Psoas muscle (tissue), 8 donors: ENCODE results near the gene POU3F3. TPM values are rescaled to one million over a fixed set of nuclear protein-coding genes. Genes with fewer than 3 reads are reported as not detected.

Source experiments
- ATAC-seq, 4 donors: fragments of 200-7000 bp; cut with Tn5 transposase; one replicate each; pipeline ENCODE4 v1.9.1; 2020; ENCODE audit warnings: moderate library complexity in 3 of 4, mild to moderate bottlenecking in 2 of 4
- DNase-seq, 2 donors: peaks; one replicate each; pipeline ENCODE4 v3.0.0-alpha.2; 2020
- H3K27ac ChIP-seq: fragments of 200-600 bp; one replicate; pipeline ENCODE4 v1.8.0; 2022
- H3K27me3 ChIP-seq, 3 donors: fragments of 200-600 bp in 1 of 3; one replicate each; pipeline versions ENCODE4 v1.6.1 to v1.8.0; 2013 to 2022; ENCODE audit warnings: low read length in 2 of 3, mild to moderate bottlenecking in 2 of 3, moderate library complexity in 1 of 3; ENCODE audit not compliant: insufficient read depth in 3 of 3
- H3K36me3 ChIP-seq, 2 donors: fragments of 200-600 bp in 1 of 2; one replicate each; pipeline versions ENCODE4 v1.6.1 to v1.8.0; 2013 to 2022; ENCODE audit warnings: low read depth in 1 of 2, mild to moderate bottlenecking in 1 of 2, moderate library complexity in 1 of 2; ENCODE audit not compliant: insufficient read depth in 1 of 2
- H3K4me1 ChIP-seq: fragments of 200-600 bp; one replicate; pipeline ENCODE4 v1.8.0; 2022
- H3K4me3 ChIP-seq: fragments of 200-600 bp; one replicate; pipeline ENCODE4 v1.8.0; 2022; ENCODE audit warnings: mild to moderate bottlenecking
- H3K9me3 ChIP-seq: fragments of 200-600 bp; one replicate; pipeline ENCODE4 v1.8.0; 2022
- CTCF ChIP-seq: fragments of 200-600 bp; IDR thresholded peaks from one replicate; pipeline ENCODE4 v1.8.0; 2022; ENCODE audit warnings: antibody characterized with exemption
- WGBS, 3 donors: extraction: QIAGEN DNeasy Blood & Tissue Kit; methylation state at CpG; one replicate each; pipeline versions ENCODE4 v1.1.6 to v1.1.7; 2013; 5-methylcytosine and 5-hydroxymethylcytosine counted together
- intact Hi-C, 2 donors: fragments of 100-400 bp; cut with DNase I; formaldehyde crosslinking; loops; one replicate each; pipeline versions ENCODE4 v1.11.0 to v1.14.2; 2022
- polyA plus RNA-seq, 3 donors: library from polyadenylated mRNA; stranded (reverse); fragments of 200-250 nt; gene quantifications; one replicate each; pipeline ENCODE4 v1.2.3, GENCODE V29; 2013
- total RNA-seq, 4 donors: library from RNA; stranded (reverse); fragmentation: NEBNext Ultra II Directional in 2 of 4; extraction: Animal tissue kit (Norgen Biotek cat#: 25700) in 2 of 4; gene quantifications; one replicate each; pipeline versions ENCODE4 v1.2.1 to v1.2.4, GENCODE V29; 2021 to 2023
- donor health status: healthy with polysubstance abuse.
- donor health status: DM: no; HTN: no; CAD: no; lungs with moderate emphysema.
- donor health status: Bipolar disorder and iron deficiency.
- donor health status: healthy.
- donor health status: DM: yes; HTN: yes; CAD: no.
- donor health status: DM: no; HTN: no; CAD: no.
- donor health status: DM: no; HTN: no; CAD: no.
- donor health status: DM: yes; HTN: yes; CAD: no.

POU3F3 gene
- total and polyA plus RNA-seq, 7 donors: 0.01 TPM; not detected in 6

GRCh38 chr2:104878863-104879512, 25.1 kb downstream of the POU3F3 start:
- no peak for DNase-seq
- H3K4me3 ChIP-seq: no peak overlapping the region
- H3K27ac ChIP-seq: no peak overlapping the region
- 47 to 49% (median 48%) methylated on average over 11 of the region's 11 CpGs for WGBS, 3 donors
- ATAC-seq: no peak
- no peaks in the 10 kb centered on the region for H3K4me1 ChIP-seq
- peaks cover 0 to 51% (median 5%) of the 10 kb centered on the region in 3 donors for H3K27me3 ChIP-seq
- intact Hi-C loops: loop anchor here (10.0 kb wide), 1 partner anchor 1714 kb away; no protein-coding TSS in a partner anchor
- H3K36me3 ChIP-seq: no peaks in the 10 kb centered on the region
- TF ChIP-seq CTCF: no peak
- H3K9me3 ChIP-seq: no peaks in the 10 kb centered on the region

GRCh38 chr2:104880076-104880475, 26.2 kb downstream of the POU3F3 start:
- DNase-seq (no peak), ATAC-seq (no peak)
- 25 to 35% (median 26%) methylated on average over 6 of the region's 6 CpGs for WGBS, 3 donors
- Histone ChIP-seq H3K27me3 (peaks cover 0 to 59% (median 8%) of the 10 kb centered on the region in 3 donors), H3K4me3 (no peak overlapping the region), H3K4me1 (no peaks in the 10 kb centered on the region), H3K9me3 (no peaks in the 10 kb centered on the region), H3K27ac (no peak overlapping the region), H3K36me3 (no peaks in the 10 kb centered on the region)
- intact Hi-C loops: no loop called here
- no peak for TF ChIP-seq CTCF

- no peak for DNase-seq
- intact Hi-C loops: no loop called here
These were observed 29.4 kb downstream of the POU3F3 start for GRCh38 chr2:104883357-104883756.

GRCh38 chr2:104885119-104885782, 31.3 kb downstream of the POU3F3 start:
- DNase-seq: no peak
- 58 to 64% (median 63%) methylated on average over 5 of the region's 5 CpGs for WGBS, 3 donors

More at GRCh38 chr2:104883357-104883756, 29.4 kb downstream of the POU3F3 start:
- TF ChIP-seq CTCF: no peak
- Histone ChIP-seq H3K27me3 (peaks cover 0 to 61% (median 8%) of the 10 kb centered on the region in 3 donors), H3K27ac (no peak overlapping the region), H3K4me1 (no peaks in the 10 kb centered on the region), H3K36me3 (no peaks in the 10 kb centered on the region), H3K9me3 (no peaks in the 10 kb centered on the region), H3K4me3 (no peak overlapping the region)
- ATAC-seq: no peak
- WGBS, 3 donors: 75 to 82% (median 82%) methylated on average over 3 of the region's 3 CpGs

More at GRCh38 chr2:104885119-104885782, 31.3 kb downstream of the POU3F3 start:
- H3K9me3 ChIP-seq: no peaks in the 10 kb centered on the region
- H3K4me3 ChIP-seq: no peak overlapping the region
- peaks cover 0 to 49% (median 7%) of the 10 kb centered on the region in 3 donors for H3K27me3 ChIP-seq
- H3K27ac ChIP-seq: no peak overlapping the region
- no peaks in the 10 kb centered on the region for H3K4me1 ChIP-seq
- no peaks in the 10 kb centered on the region for H3K36me3 ChIP-seq
- ATAC-seq: no peak
- intact Hi-C loops: no loop called here
- TF ChIP-seq CTCF: no peak
